HT1080 (cell line): ENCODE data around the gene ERBB4. TPM values are rescaled to one million over a fixed set of nuclear protein-coding genes. Genes with fewer than 3 reads are reported as not detected.

ENCODE experiments used
- DNase-seq: peaks from one replicate; pipeline ENCODE4 v3.0.0-alpha.2; 2015; ENCODE audit warnings: low read depth
- small RNA-seq: library from RNA; depleted of rRNA; stranded (forward); fragments of <200 nt; gene quantifications from one replicate; pipeline ENCODE3, GENCODE V24; 2014
- total RNA-seq: library from RNA; depleted of rRNA; stranded (reverse); fragments of >200 nt; shearing (Covaris generic); gene quantifications from 2 replicates; pipeline ENCODE4 v1.2.3, GENCODE V29; 2014

Gene ERBB4
- total RNA-seq, 1 experiment from 2014 or later = 0.02 TPM

DNA sequence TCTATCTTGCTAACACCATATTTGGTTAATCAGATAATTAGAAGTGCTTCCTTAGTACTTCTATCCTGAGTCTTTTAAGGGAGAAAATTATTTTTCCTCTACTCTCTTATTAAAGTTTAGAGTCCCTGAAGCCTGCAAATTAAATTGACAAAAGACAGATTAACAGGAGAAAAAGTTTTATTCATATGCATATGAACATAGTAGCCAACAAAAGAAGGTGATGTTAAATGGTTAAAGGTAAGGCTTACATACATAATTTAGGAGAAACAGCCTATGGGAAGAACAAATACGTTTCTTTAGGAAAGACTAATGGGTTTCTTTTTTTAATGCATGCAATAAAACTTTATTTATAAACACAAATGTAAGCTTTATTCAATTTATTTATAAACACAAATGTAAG is 1177.2 kb downstream of the ERBB4 start:
- no peak for DNase-seq

DNA sequence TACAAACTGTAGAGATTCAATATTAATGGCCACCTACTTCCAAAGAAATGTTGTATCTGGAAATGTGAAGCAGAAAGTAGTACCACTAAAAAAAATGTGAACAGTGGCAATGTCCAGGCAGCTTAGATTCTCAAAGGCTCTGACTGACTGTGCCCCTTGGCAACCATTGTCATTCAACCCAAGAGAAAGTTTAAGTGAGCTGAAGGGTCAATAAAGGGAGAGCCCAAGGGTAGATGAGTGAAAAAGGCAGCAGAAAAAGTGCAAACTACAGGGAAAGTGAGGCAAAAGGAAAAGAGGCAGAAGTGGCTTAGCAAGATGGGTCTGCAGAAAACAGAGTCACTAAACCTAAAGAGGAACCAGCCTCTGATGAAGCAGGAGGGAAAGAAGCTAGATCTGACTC is 1179.3 kb downstream of the ERBB4 start:
- no peak for DNase-seq

DNA sequence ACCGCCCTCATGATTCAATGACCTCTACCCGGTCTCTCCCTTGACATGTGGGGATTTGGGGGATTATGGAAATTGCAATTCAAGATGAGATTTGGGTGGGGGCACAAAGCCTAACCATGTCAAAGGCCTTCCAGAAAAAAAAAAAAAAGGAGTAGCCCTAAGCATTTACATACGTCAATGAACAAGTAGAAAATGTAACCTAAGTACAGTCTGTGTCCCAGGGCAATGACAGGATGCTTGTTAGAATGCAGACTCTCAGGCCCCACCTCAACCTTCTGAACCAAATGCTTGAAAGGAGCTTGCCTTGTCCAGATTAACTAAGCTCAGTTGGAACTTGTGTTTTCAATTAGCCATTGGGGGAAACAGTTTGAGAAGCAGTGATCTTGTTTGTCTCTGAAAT is 1180.1 kb downstream of the ERBB4 start:
- DNase-seq = no peak

DNA sequence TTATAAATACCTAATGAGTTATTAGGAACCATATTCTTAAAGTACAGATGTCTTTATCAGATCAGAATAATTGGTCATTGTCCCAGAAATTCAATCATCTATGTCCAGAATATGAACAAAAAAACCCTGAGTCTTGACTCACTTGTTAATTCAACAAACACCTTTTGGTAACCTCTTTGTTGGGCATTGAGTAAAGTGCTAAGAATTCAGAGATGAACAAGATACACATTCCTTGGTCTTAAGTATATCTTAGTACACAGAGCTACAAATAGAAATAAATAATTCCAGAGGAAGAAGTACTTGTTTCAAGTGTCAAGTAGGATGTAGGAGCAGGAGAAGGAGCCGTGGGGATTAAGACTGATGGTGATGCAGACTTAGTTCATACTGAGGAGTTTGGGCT is 1184.1 kb downstream of the ERBB4 start:
- no peak for DNase-seq

DNA sequence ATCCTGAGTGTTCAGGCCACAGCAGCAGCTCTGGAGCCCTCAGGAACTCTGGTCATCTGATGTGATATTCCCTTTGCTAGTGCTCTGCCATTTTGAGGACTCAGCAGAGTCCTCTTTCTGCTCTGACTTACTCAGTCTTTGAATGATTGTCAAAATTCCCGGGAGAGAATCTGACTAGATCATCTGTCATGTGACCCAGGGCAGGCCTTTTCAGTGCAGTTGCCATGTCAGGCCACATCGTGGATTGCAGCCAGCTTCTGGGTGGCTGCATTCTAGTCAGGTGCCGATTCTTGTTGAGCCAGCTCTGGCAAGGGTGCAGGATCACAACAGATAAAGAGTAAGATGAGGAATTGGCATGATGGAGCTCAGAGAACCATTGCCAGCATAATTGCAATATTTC is 1186.6 kb downstream of the ERBB4 start:
- peak; percentile 6 for DNase-seq

DNA sequence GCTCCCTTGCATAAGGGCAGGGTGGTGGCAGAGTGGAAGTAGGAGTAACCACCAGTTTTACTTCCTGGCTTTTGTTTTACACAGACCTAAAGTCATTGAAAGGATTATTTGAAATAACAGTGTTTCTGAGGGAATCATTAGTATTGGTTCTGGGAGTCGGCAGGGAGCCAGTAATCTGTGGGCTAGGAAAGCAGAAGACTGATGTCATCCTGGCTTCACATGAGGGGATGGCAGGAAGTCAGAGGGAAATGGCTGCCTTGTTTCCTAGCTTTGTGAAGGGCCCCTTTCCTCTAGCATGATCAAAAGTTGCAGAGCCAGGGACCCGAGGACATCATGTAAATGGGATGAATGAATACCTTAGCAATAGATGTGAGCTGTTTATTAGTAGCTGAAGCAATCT is 1189.6 kb downstream of the ERBB4 start:
- DNase-seq = peak; percentile 34

DNA sequence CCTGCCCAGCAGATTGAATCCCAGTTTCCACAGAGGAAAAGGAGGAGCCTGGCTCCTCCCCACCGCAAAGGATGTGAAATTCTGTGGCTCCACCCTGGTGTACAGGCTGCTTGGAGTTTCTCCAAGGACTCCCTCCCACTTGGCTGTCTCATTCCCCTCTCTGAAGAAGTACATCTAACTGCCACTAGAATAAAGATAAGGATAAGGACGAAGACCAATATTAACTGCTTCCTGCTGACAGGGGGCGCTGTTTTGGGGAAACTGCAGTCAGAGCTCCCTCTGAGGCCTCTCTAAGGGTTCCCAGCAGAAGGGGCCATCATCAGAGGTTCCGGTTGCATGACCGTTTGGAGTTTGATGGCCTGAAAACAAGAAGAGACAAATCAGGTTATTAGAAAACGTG is 1191.3 kb downstream of the ERBB4 start:
- DNase-seq = peak; percentile 71

DNA sequence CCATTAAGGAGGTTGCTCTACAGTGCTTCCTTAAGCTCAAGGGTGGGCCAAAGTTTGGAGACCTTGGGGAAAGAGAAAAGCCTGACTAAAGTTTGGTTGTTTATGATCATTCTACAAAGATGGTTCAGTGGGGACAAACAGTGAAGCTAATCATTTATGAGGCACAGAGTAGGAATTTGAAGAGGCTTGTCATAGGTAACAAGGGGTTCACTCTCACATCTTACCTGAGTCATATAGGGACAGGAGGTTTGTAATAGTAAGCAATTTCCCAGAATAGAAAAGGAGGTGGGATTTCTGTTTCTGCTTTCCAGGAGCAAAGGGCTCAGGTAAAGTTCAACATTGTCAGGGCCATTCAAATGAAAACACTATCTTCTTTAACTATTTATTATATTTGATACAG is 1194.3 kb downstream of the ERBB4 start:
- no peak for DNase-seq

DNA sequence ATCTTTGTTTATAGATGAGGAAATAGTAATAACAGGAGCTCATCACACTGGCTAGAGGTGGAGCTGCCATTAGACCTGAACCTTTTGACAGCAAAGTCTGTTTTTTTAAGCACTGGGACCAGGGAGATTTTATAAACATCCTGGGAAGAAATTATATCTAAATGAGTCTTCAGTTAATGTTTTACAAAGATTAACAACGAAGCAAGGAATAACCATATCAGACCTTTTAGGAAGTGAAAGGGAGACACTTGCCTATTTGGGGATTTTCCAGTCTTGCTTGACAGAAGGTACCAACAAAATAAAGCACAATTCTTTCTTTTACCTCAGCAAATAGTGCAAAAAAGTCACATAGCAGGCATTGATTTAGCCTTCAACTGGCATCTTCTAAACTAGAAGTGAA is 1205.2 kb downstream of the ERBB4 start:
- no peak for DNase-seq

DNA sequence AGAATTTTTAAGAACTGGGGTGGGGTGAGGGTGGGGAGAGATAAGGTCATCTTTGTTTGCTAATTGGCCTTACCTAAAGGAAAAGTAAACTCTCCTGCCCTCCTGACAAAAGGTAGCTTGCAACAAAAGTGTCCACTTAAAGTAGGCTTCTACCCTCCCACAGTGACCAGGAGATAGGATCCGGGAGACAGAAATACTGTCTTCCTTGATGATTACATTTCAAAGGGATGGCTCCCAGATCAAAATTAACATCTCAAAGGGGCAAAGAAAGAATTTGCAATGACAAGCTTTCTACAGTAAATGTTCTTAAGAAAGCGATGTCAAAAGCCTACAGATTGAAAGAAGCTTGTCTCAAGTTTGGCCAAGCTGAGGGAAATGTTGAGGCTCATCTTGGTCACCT is 1206.9 kb downstream of the ERBB4 start:
- no peak for DNase-seq

DNA sequence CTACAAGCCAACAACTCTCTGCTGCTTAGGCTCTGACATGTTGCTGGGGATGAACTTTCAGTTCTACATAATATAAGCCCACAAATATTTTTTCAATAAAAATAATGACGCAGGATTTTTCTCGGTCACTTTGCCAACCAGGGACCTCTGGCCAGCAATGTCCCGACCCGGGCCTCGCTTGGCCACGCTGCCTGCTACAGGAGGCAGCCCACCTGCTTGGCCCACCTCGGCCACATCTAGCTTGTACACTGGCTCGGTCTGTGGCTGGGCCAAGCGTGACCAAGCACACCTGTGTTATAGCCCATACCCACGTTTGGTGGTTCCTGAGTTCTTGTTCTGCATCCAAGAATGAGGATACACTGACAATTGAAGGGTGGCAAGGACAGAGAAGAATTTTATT is 1208.7 kb downstream of the ERBB4 start:
- DNase-seq = no peak

DNA sequence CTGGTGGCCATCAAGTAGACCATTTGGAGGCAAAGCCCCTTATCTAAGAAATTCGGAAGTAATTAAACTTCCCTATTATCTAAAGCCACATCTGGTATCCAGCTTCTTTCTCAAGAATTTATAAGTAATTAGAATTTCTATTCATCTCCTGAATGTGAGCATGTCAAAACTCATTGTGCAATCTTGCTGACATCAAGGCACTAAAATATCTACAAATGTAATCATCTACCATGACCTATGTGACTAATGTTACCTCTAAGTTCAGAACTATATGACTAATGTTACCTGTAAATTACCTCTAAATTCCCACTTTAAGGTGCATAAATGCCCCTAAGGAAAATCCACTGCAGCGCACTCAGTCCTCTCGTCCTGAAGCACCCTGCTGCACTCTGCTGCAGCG is 1209.2 kb downstream of the ERBB4 start:
- no peak for DNase-seq

DNA sequence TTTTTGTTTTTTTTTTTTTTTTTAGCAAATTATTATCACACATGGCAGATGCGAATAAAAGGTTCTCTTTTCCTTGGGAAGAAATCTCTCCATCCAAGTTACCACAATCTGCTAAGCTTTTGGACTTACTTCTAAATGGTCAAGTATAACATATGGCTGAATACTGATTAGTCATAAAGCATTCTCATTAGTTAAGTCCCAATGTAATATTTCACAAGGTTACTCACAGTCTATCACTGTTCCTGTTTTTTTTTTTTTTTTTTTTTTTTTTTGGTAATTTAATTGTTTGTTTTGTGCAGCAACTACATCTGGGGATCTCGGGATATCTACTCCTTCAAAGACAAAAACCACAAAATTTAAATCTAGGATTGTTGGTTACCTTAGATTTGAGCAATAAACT is 1210.5 kb downstream of the ERBB4 start:
- DNase-seq = no peak

Small RNA genes within 50 kb of the gene (small RNA-seq; reads per million reads assigned to genes)
- gene MIR548F2 (not detected), gene RNA5SP119 (not detected)
